Fibroblast of lung (primary cell): ENCODE results near the gene RAB3GAP1.

Experiments
- CTCF ChIP-seq, 2 donors: IDR thresholded peaks in 1 of 2; conservative IDR thresholded peaks in 1 of 2; 1 replicate in 1 of 2; 2 replicates in 1 of 2; pipeline ENCODE4 v1.5.1; 2011 to 2012; ENCODE audit warnings: low read length in 2 of 2, control low read depth in 1 of 2, inconsistent platforms in 1 of 2, low read depth in 1 of 2, mild to moderate bottlenecking in 1 of 2
- EZH2 ChIP-seq: IDR thresholded peaks from 2 replicates; pipeline ENCODE4 v1.5.1; 2012; ENCODE audit warnings: low read length, control low read depth, mild to moderate bottlenecking; ENCODE audit errors: missing control alignments

GRCh38 chr2:135183822-135184221 is 131.7 kb downstream of the RAB3GAP1 start:
- TF ChIP-seq CTCF (conservative IDR thresholded peaks at IDR 0.05 in 1 of 2, IDR thresholded peaks at IDR 0.05 in 1 of 2; ENCODE audit: low read depth in 1 of 2, low read length in 2 of 2) (no peak), EZH2 (no peak)
